Measurements from ENCODE around the gene ADSS1.

Gene ADSS1

DNA sequence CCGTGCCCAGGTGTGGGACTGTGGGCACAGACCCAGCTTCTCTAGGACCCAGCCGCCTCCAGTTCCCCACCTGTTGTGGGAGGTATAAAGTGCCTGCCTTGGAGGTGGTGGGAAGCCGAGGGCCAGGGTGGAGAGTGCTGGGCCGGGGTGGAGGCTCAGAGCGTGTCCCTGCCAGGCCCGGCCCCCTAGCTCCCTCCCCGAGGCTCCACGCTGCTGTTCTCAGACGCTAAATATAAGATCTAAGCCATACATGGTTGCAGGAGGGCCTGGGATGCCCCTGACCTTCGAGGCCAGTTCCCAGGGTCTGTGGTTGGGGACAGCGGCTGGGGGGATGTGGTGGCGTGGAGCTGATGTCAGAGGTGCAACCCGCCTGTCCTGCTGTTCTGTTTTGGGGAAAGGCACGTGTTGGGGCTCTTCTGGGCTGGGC is 23.8 kb upstream of the ADSS1 start:
- DNase-seq (ENCODE audit: low spot score) = no peak

DNA sequence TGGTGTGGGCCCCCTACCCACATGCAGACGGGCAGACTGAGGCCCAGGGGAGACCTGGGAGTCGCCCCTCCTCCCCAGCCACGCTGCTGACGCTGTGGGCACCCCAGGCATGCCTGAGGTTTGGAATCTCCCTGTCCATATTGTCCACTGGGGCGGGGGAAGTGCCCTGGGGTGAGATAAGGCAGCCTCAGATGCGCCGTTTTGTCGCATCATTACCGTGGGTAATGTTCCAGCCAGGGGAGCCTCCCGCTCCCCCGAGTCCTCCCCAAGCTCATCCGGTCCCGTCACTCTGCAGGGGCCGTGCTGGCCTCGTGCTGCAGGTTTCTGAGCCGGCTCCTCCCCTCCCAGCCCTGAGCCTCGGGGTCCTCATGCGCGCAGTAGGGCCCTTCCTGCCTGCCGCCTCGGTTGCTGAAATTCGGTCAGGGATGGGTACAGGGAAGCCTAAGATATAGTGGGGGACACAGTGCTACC is 23.2 kb upstream of the ADSS1 start:
- DNase-seq (ENCODE audit: low spot score) = no peak

DNA sequence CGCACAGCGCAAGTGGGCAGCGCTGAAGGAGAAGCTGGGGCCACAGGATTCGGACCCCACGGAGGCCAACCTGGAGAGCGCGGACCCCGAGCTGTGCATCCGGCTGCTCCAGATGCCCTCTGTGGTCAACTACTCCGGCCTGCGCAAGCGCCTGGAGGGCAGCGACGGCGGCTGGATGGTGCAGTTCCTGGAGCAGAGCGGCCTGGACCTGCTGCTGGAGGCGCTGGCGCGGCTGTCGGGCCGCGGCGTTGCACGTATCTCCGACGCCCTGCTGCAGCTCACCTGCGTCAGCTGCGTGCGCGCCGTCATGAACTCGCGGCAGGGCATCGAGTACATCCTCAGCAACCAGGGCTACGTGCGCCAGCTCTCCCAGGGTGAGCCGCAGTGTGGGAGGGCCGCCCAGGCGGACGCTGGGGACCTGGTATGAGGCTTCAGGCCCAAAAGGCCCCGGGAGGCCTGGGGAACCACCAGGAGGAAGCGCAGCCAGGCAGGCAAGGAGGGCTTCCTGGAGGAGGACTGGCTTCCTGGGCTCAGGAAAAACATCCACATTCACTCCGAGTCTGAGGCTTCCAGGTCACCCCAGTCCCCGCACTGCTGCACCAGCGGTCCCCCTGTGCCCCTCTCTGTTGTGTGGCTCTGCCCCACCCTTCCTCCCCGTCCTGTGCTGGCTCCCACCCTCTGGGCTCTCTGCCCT is 22.5 kb upstream of the ADSS1 start:
- no peak for DNase-seq (ENCODE audit: low spot score)

GRCh38 chr14:104702106-104702505 is 21.9 kb upstream of the ADSS1 start:
- DNase-seq (ENCODE audit: low spot score) = no peak

- peak; percentile 80 for DNase-seq (ENCODE audit: low spot score)
These were observed 21.4 kb upstream of the ADSS1 start for GRCh38 chr14:104702673-104703072.

GRCh38 chr14:104703269-104703668 is 20.8 kb upstream of the ADSS1 start:
- DNase-seq (ENCODE audit: low spot score) = no peak

DNA sequence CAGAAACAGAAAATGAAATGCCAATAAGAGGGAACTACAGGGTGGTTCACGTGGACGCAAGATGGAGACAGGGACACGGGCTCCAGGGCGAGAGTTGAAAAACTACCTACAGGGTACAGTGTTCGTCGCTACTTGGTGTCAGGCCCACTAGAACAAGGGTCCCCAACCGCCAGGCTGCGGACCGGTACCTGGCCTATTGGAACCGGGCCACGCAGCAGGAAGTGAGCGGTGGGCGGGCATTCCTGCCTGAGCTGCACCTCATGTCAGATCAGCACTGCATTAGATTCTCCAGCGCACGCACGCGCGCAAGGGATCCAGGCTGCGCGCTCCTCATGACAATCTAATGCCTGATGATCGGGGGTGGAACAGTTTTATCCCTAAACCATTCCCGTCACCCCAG is 19.8 kb upstream of the ADSS1 start:
- no peak for DNase-seq (ENCODE audit: low spot score)

GRCh38 chr14:104705340-104706047 is 18.5 kb upstream of the ADSS1 start:
- DNase-seq (ENCODE audit: low spot score) = no peak

GRCh38 chr14:104706733-104707607 is 17.1 kb upstream of the ADSS1 start:
- no peak for DNase-seq (ENCODE audit: low spot score)

DNA sequence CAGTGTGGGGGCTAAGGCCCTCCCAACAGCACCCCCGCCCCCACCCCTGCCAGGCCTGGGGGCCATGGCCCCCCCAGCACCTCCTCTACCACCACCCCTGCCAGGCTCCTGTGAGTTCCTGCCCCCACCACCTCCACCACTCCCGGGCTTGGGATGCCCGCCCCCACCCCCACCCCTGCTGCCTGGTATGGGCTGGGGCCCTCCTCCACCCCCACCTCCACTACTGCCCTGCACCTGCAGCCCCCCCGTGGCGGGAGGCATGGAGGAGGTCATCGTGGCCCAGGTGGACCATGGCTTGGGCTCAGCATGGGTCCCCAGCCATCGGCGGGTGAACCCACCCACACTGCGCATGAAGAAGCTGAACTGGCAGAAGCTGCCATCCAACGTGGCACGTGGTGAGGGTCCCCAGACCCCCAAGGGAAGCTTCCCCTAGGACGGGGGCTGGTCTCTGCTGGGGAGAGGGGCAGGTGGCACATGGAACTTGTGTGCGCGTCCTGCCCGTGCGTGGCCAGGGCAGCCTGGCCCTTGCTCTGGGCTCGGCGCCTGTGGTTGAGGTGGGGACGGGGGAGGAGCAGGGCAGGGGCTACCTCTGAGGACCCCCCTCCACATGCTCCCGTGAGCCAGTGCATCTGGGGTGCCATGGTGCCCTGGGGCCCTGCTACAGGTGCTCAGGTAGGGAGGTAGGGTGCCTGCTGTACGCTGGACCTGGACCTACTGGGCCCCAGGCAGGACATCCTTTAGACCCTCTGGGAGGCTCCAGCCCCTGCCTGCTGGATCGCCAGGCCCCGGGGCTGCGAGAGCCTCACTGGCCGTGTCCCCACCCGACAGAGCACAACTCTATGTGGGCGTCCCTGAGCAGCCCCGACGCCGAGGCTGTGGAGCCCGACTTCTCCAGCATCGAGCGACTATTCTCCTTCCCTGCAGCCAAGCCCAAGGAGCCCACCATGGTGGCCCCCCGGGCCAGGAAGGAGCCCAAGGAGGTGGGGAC is 16.1 kb upstream of the ADSS1 start:
- DNase-seq (ENCODE audit: low spot score) = no peak

GRCh38 chr14:104708606-104709268 is 15.3 kb upstream of the ADSS1 start:
- DNase-seq (ENCODE audit: low spot score) = peak; percentile 47

- no peak for DNase-seq (ENCODE audit: low spot score)
These were observed 14.5 kb upstream of the ADSS1 start for GRCh38 chr14:104709387-104710039.

- no peak for DNase-seq (ENCODE audit: low spot score)
These were observed 13.8 kb upstream of the ADSS1 start for GRCh38 chr14:104710071-104710735.

DNA sequence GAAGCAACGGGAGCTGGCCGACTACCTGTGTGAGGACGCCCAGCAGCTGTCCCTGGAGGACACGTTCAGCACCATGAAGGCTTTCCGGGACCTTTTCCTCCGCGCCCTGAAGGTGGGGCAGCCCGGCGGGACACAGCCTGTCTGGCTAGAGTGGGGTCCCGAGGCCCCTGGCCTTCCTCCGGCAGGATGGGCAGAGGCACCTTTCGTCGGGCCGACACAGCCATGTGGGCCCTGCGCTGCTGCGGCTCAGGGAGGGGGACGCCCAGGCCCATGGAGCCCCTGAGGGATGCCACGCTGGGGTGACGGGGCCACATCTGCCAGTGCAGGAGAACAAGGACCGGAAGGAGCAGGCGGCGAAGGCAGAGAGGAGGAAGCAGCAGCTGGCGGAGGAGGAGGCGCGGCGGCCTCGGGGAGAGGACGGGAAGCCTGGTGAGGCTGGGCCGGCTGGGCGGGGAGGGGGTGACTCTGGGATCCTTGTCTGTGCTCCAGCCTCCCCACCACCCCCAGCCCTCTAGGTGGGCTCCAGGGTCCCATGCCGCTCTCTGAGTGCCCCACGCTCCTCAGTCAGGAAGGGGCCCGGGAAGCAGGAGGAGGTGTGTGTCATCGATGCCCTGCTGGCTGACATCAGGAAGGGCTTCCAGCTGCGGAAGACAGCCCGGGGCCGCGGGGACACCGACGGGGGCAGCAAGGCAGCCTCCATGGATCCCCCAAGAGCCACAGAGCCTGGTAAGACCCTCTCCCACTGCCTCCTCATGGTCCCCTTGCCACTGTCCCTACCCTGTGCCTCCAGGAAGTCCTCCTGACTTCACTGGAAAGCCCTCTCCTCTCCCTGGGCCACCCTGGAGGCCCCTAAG is 10.9 kb upstream of the ADSS1 start:
- no peak for DNase-seq (ENCODE audit: low spot score)

DNA sequence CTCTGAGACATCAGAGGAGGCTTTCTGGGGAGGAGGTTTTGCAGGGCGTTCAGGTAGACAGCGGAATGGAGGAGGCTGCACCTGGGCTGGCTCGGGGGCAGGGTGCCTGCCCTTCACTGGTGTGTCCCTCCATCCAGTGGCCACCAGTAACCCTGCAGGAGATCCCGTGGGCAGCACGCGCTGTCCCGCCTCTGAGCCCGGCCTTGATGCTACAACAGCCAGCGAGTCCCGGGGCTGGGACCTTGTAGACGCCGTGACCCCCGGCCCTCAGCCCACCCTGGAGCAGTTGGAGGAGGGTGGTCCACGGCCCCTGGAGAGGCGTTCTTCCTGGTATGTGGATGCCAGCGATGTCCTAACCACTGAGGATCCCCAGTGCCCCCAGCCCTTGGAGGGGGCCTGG is 10.0 kb upstream of the ADSS1 start:
- DNase-seq (ENCODE audit: low spot score) = no peak

- DNase-seq (ENCODE audit: low spot score) = no peak
These were observed 9.3 kb upstream of the ADSS1 start for GRCh38 chr14:104714681-104715080.

DNA sequence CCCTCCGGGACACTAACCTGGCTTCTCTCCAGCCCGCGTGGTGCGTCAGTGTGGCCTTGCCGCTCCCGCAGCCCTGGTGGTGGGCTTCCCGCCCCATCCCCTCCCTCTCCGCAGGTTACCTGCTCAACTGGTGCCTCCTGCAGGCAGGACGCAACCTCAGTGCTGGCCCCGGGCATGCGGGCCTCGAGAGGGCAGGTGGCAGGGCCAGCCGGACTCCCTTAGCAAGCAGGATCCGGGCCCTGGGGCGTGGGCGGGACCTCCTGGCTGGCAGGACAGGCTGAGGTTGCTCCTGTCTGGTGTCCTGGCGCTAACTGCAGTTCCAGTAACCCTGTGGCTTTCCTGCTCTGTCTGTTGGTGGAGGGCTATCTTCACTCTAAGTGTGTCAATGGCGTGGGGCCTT is 8.6 kb upstream of the ADSS1 start:
- DNase-seq (ENCODE audit: low spot score) = no peak

DNA sequence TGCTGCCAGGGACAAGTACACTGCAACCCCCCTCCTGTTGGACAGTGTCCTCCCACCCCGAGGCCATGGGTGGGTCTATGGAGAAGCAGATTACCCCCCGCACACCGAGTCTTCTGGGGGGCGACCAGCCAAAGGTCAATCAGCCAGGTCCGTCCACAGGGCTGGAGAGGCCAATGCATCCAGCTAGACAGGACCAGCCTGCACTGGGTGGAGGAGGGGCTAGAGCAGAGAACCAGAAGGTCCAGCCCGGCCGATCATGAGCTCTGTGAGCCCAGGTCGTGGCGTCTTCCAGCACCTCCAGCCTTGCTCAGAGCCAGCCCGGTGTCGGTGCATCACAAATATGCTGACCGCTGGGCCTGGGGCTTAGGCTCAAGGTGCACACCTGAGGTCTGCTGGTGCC is 8.2 kb upstream of the ADSS1 start:
- no peak for DNase-seq (ENCODE audit: low spot score)

DNA sequence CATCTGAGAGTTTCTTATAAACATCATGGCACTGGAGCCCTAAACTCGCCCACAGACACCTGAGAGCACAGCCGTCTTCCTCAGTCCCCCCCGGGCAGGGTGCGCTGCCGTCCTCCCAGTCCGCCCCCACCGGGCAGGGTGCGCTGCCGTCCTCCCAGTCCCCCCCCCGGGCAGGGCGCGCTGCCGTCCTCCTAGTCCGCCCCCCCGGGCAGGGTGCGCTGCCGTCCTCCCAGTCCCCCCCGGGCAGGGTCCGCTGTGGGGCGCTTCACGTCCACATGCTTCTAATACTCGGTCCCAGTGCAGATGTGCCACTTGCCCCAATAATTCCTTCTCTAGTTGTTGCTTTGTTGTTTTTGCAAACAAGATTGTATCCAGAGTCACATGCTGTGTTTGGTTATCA is 6.9 kb upstream of the ADSS1 start:
- DNase-seq (ENCODE audit: low spot score) = peak; percentile 22
